K562 (cell line): ENCODE data around the gene TADA1. TPM values are rescaled to one million over a fixed set of nuclear protein-coding genes. Genes with fewer than 3 reads are reported as not detected.

Experiments
- CTBP1 ChIP-seq: fragments of 450-650 bp; IDR thresholded peaks from 2 replicates; pipeline ENCODE4 v1.6.1; 2016; ENCODE audit warnings: borderline replicate concordance
- DPF2 ChIP-seq: fragments of 450-650 bp; IDR thresholded peaks from 2 replicates; pipeline ENCODE4 v1.6.1; 2016
- FOXA1 ChIP-seq: fragments of 450-650 bp; IDR thresholded peaks from 2 replicates; pipeline ENCODE4 v1.6.1; 2016; ENCODE audit warnings: mild to moderate bottlenecking, borderline replicate concordance
- HEY1 ChIP-seq: fragments of 250-450 bp; sonication (Bioruptor Pico); IDR thresholded peaks from 2 replicates; pipeline ENCODE4 v1.5.0; 2020; ENCODE audit warnings: mild to moderate bottlenecking, moderate library complexity, borderline replicate concordance
- NELFE ChIP-seq: IDR thresholded peaks from 2 replicates; pipeline ENCODE4 v1.6.1; 2011; ENCODE audit warnings: mild to moderate bottlenecking; ENCODE audit not compliant: insufficient read depth, insufficient read length
- PCBP1 ChIP-seq: fragments of 200-400 bp; formaldehyde crosslinking; IDR thresholded peaks from 2 replicates; pipeline ENCODE4 v1.6.1; 2018; ENCODE audit warnings: mild to moderate bottlenecking, low read depth, low read length; ENCODE audit not compliant: poor library complexity, severe bottlenecking
- POLR2AphosphoS5 ChIP-seq: IDR thresholded peaks from 2 replicates; pipeline ENCODE4 v1.6.1; 2011; ENCODE audit warnings: mild to moderate bottlenecking, low read depth, low read length, moderate library complexity; ENCODE audit not compliant: control insufficient read depth, insufficient read depth
- RCOR1 ChIP-seq, 2 experiments: IDR thresholded peaks; 2 replicates each; pipeline ENCODE4 v1.6.1; 2012; ENCODE audit warnings: low read depth in 2 of 2, low read length in 2 of 2, borderline replicate concordance in 1 of 2, improper control_type of control experiment in 1 of 2
- SP2 ChIP-seq: IDR thresholded peaks from 2 replicates; pipeline ENCODE4 v1.6.1; 2011; ENCODE audit warnings: mild to moderate bottlenecking, low read depth, low read length, moderate library complexity; ENCODE audit not compliant: poor library complexity, severe bottlenecking; ENCODE audit errors: extremely low read depth
- ZNF431 ChIP-seq: sonication (generic); formaldehyde crosslinking; IDR thresholded peaks from 2 replicates; pipeline ENCODE4 v1.8.0; 2022; ENCODE audit warnings: mild to moderate bottlenecking, missing genetic modification reagents
- ZNF764 ChIP-seq: fragments of 250-450 bp; sonication (Bioruptor Pico); IDR thresholded peaks from 2 replicates; pipeline ENCODE4 v1.4.0; 2020; ENCODE audit warnings: low read depth, mild to moderate bottlenecking, moderate library complexity
- polyA plus RNA-seq, 8 experiments: library from polyadenylated mRNA; depleted of rRNA in 4 of 8; stranded (reverse) in 5 of 8; unstranded in 3 of 8; fragments of >200 nt; fragmentation: Nextera tagmentation in 2 of 8; fragmentation: Illumina TruSeq in 1 of 8; extraction: Ambion mirVana in 2 of 8; extraction: Trizol in 1 of 8; gene quantifications; 2 replicates each; pipeline versions ENCODE4 v1.2.1 to v1.2.3, GENCODE V29; 2011 to 2014; ENCODE audit warnings: inconsistent platforms in 1 of 8, missing spikeins in 1 of 8
- total RNA-seq, 7 experiments: library from RNA; depleted of rRNA in 6 of 7; stranded (reverse); fragments of >200 nt in 6 of 7; fragmentation: Illumina TruSeq in 2 of 7; extraction: Trizol in 2 of 7; gene quantifications; 2 replicates each; pipeline versions ENCODE4 v1.2.1 to v1.2.3, GENCODE V29; 2011 to 2021; ENCODE audit warnings: low replicate concordance in 1 of 7
- TF ChIP-seq, protein P1 (sequence below), 2 experiments: fragments of 450-650 bp; formaldehyde crosslinking in 1 of 2; IDR thresholded peaks; 2 replicates each; pipeline versions ENCODE4 v1.4.0 to v1.6.1; 2014 to 2020; ENCODE audit warnings: mild to moderate bottlenecking in 2 of 2, borderline replicate concordance in 1 of 2, low read depth in 1 of 2
- TF ChIP-seq, protein P2 (sequence below): sonication (generic); IDR thresholded peaks from 2 replicates; pipeline ENCODE4 v1.6.1; 2016
- TF ChIP-seq, protein P3 (sequence below): fragments of 450-650 bp; formaldehyde crosslinking; IDR thresholded peaks from 2 replicates; pipeline ENCODE4 v1.4.0; 2022; ENCODE audit warnings: missing genetic modification characterization
- TF ChIP-seq, protein P4 (sequence below): sonication (generic); formaldehyde crosslinking; IDR thresholded peaks from 2 replicates; pipeline ENCODE4 v1.8.1; 2023; ENCODE audit warnings: mild to moderate bottlenecking, missing genetic modification reagents

Gene TADA1
- total and polyA plus RNA-seq, 9 of the 15 experiments (the other 6 are each of a cell fraction or from before 2014, with no cell fraction given) = 15.9 to 76.5 (median 28.7) TPM

DNA sequence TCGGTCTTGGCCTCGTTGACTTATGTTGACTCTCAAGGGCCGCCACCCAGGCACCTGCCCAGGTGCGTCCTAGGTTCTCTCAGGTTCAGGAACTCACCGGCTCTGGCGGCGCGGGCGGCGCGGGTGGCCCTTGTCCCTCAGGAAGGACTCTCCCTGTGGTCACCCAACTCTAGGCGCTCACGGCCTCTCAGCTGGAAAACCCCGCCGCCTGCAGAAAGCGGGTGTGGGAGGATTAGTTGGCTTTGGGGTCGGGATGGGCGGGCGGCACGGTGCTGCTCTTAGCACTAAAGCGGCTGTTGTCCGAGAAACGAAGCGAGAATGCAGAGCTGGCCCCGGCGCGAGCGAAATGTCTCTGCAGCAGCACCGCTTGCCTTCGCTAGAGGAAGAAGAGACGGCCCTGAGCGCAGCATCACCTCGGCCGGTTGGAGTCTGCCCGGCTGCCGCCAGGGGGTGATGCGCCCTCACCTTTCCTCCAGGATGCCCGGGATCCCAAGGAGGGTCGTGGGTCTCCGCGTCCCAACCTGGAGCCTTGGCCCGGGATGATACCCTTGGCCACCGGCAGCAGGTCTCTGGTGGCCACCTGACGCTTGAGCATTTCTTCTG, 8.1 kb upstream of the TADA1 start (continued):
- TF ChIP-seq, protein P1, sequence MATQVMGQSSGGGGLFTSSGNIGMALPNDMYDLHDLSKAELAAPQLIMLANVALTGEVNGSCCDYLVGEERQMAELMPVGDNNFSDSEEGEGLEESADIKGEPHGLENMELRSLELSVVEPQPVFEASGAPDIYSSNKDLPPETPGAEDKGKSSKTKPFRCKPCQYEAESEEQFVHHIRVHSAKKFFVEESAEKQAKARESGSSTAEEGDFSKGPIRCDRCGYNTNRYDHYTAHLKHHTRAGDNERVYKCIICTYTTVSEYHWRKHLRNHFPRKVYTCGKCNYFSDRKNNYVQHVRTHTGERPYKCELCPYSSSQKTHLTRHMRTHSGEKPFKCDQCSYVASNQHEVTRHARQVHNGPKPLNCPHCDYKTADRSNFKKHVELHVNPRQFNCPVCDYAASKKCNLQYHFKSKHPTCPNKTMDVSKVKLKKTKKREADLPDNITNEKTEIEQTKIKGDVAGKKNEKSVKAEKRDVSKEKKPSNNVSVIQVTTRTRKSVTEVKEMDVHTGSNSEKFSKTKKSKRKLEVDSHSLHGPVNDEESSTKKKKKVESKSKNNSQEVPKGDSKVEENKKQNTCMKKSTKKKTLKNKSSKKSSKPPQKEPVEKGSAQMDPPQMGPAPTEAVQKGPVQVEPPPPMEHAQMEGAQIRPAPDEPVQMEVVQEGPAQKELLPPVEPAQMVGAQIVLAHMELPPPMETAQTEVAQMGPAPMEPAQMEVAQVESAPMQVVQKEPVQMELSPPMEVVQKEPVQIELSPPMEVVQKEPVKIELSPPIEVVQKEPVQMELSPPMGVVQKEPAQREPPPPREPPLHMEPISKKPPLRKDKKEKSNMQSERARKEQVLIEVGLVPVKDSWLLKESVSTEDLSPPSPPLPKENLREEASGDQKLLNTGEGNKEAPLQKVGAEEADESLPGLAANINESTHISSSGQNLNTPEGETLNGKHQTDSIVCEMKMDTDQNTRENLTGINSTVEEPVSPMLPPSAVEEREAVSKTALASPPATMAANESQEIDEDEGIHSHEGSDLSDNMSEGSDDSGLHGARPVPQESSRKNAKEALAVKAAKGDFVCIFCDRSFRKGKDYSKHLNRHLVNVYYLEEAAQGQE (IDR thresholded peaks at IDR 0.05; ENCODE audit: borderline replicate concordance) = peak; percentile 45
- TF ChIP-seq, protein P1 (CRISPR knock-in tag; IDR thresholded peaks at IDR 0.05; ENCODE audit: low read depth) = no peak
- TF ChIP-seq DPF2 = no peak
- no peak for TF ChIP-seq NELFE
- TF ChIP-seq FOXA1 = no peak
- no peak for TF ChIP-seq ZNF431 (CRISPR knock-in tag)
- no peak for TF ChIP-seq HEY1 (CRISPR knock-in tag)
- no peak for TF ChIP-seq SP2
- TF ChIP-seq, protein P2, sequence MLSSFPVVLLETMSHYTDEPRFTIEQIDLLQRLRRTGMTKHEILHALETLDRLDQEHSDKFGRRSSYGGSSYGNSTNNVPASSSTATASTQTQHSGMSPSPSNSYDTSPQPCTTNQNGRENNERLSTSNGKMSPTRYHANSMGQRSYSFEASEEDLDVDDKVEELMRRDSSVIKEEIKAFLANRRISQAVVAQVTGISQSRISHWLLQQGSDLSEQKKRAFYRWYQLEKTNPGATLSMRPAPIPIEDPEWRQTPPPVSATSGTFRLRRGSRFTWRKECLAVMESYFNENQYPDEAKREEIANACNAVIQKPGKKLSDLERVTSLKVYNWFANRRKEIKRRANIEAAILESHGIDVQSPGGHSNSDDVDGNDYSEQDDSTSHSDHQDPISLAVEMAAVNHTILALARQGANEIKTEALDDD = no peak
- TF ChIP-seq, protein P3, sequence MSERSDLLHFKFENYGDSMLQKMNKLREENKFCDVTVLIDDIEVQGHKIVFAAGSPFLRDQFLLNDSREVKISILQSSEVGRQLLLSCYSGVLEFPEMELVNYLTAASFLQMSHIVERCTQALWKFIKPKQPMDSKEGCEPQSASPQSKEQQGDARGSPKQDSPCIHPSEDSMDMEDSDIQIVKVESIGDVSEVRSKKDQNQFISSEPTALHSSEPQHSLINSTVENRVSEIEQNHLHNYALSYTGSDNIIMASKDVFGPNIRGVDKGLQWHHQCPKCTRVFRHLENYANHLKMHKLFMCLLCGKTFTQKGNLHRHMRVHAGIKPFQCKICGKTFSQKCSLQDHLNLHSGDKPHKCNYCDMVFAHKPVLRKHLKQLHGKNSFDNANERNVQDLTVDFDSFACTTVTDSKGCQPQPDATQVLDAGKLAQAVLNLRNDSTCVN (CRISPR knock-in tag) = no peak
- TF ChIP-seq CTBP1 = peak; percentile 39; the same call in 1 of the 2 replicates
- no peak for TF ChIP-seq POLR2AphosphoS5
- TF ChIP-seq RCOR1 (IDR thresholded peaks at IDR 0.05; ENCODE audit: borderline replicate concordance in 1 of 2, low read depth in 2 of 2, low read length in 2 of 2) = peak in 1 of 2 experiments; percentile 51; a peak in 1 of 4 replicates
- peak; percentile 48 for TF ChIP-seq PCBP1
- peak; percentile 81; the same call in 1 of the 2 replicates for TF ChIP-seq ZNF764 (CRISPR knock-in tag)
- TF ChIP-seq, protein P4, sequence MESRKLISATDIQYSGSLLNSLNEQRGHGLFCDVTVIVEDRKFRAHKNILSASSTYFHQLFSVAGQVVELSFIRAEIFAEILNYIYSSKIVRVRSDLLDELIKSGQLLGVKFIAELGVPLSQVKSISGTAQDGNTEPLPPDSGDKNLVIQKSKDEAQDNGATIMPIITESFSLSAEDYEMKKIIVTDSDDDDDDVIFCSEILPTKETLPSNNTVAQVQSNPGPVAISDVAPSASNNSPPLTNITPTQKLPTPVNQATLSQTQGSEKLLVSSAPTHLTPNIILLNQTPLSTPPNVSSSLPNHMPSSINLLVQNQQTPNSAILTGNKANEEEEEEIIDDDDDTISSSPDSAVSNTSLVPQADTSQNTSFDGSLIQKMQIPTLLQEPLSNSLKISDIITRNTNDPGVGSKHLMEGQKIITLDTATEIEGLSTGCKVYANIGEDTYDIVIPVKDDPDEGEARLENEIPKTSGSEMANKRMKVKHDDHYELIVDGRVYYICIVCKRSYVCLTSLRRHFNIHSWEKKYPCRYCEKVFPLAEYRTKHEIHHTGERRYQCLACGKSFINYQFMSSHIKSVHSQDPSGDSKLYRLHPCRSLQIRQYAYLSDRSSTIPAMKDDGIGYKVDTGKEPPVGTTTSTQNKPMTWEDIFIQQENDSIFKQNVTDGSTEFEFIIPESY (CRISPR knock-in tag) = peak; percentile 31; the same call in 1 of the 2 replicates
